GM11168 (cell line): ENCODE measurements around the gene CPED1.

Source experiments
- in situ Hi-C: fragments of 300-500 bp; cut with MboI; formaldehyde crosslinking; loops from one replicate; pipeline ENCODE4 v1.12.0; 2022; ENCODE audit warnings: low sequenced_read_pairs; ENCODE audit not compliant: unreplicated experiment

CPED1 gene

GRCh38 chr7:120979765-120980499 lies 8.6 kb upstream of the CPED1 start:
- in situ Hi-C loops = loop anchor here (25.0 kb wide), 2 partner anchors 382 to 557 kb away; no protein-coding TSS in a partner anchor

GRCh38 chr7:120981117-120981516 lies 7.4 kb upstream of the CPED1 start:
- in situ Hi-C loops = loop anchor here (25.0 kb wide), 2 partner anchors 381 to 556 kb away; no protein-coding TSS in a partner anchor

- in situ Hi-C loops = loop anchor here (25.0 kb wide), 2 partner anchors 380 to 555 kb away; no protein-coding TSS in a partner anchor
Observed at GRCh38 chr7:120981888-120982615, 6.5 kb upstream of the CPED1 start.

GRCh38 chr7:120983592-120983991 lies 4.9 kb upstream of the CPED1 start:
- in situ Hi-C loops = loop anchor here (25.0 kb wide), 2 partner anchors 379 to 554 kb away; no protein-coding TSS in a partner anchor

- in situ Hi-C loops = loop anchor here (25.0 kb wide), 2 partner anchors 378 to 553 kb away; no protein-coding TSS in a partner anchor
Observed at GRCh38 chr7:120984406-120984805, 4.1 kb upstream of the CPED1 start.

- in situ Hi-C loops = loop anchor here (25.0 kb wide), 2 partner anchors 377 to 552 kb away; no protein-coding TSS in a partner anchor
Observed at GRCh38 chr7:120985130-120985758, 3.3 kb upstream of the CPED1 start.

- in situ Hi-C loops = loop anchor here (25.0 kb wide), 2 partner anchors 376 to 551 kb away; no protein-coding TSS in a partner anchor
Observed at GRCh38 chr7:120985839-120986238, 2.7 kb upstream of the CPED1 start.

GRCh38 chr7:120986650-120987049 lies 1.9 kb upstream of the CPED1 start:
- in situ Hi-C loops = loop anchor here (25.0 kb wide), 2 partner anchors 376 to 551 kb away; no protein-coding TSS in a partner anchor

GRCh38 chr7:120987280-120987679 lies 1.2 kb upstream of the CPED1 start:
- in situ Hi-C loops = loop anchor here (25.0 kb wide), 2 partner anchors 375 to 550 kb away; no protein-coding TSS in a partner anchor

GRCh38 chr7:120987683-120988590 lies 574 bp upstream of the CPED1 start:
- in situ Hi-C loops = loop anchor here (25.0 kb wide), 2 partner anchors 374 to 549 kb away; no protein-coding TSS in a partner anchor

- in situ Hi-C loops = loop anchor here (10.0 to 25.0 kb wide), 3 partner anchors 85 to 548 kb away; no protein-coding TSS in a partner anchor
Observed at GRCh38 chr7:120989257-120990220, 1.0 kb downstream of the CPED1 start.

- in situ Hi-C loops = loop anchor here (10.0 to 25.0 kb wide), 3 partner anchors 84 to 547 kb away; no protein-coding TSS in a partner anchor
Observed at GRCh38 chr7:120990468-120991118, 2.1 kb downstream of the CPED1 start.

GRCh38 chr7:120991161-120991560 lies 2.6 kb downstream of the CPED1 start:
- in situ Hi-C loops = loop anchor here (10.0 to 25.0 kb wide), 3 partner anchors 84 to 546 kb away; no protein-coding TSS in a partner anchor

GRCh38 chr7:120991581-120991980 lies 3.1 kb downstream of the CPED1 start:
- in situ Hi-C loops = loop anchor here (10.0 to 25.0 kb wide), 3 partner anchors 83 to 546 kb away; no protein-coding TSS in a partner anchor

GRCh38 chr7:120992272-120992964 lies 3.9 kb downstream of the CPED1 start:
- in situ Hi-C loops = loop anchor here (10.0 to 25.0 kb wide), 3 partner anchors 82 to 545 kb away; no protein-coding TSS in a partner anchor

- in situ Hi-C loops = loop anchor here (10.0 to 25.0 kb wide), 3 partner anchors 82 to 544 kb away; no protein-coding TSS in a partner anchor
Observed at GRCh38 chr7:120992965-120993494, 4.5 kb downstream of the CPED1 start.
